ENCODE data around the gene EEPD1.
A peak's percentile ranks its signal among the peaks of the same experiment; 100 is the strongest.
"Not testable (repeated sequence)": the region's sequence is repeated elsewhere in the genome, so short reads cannot be mapped to it uniquely, and the experiment has no call there.

Gene EEPD1

GRCh38 chr7:36305648-36306047 lies 152.6 kb downstream of the EEPD1 start:
- DNase-seq: no peak

- no peak for DNase-seq
Observed at GRCh38 chr7:36306222-36306621, 153.2 kb downstream of the EEPD1 start.

- DNase-seq: no peak
Observed at GRCh38 chr7:36306722-36307121, 153.7 kb downstream of the EEPD1 start.

- DNase-seq: no peak
Observed at GRCh38 chr7:36308031-36308430, 155.0 kb downstream of the EEPD1 start.

- no peak for DNase-seq
Observed at GRCh38 chr7:36309301-36309700, 156.2 kb downstream of the EEPD1 start.

- DNase-seq: no peak
Observed at GRCh38 chr7:36309716-36310115, 156.7 kb downstream of the EEPD1 start.

GRCh38 chr7:36310897-36311296 lies 157.8 kb downstream of the EEPD1 start:
- no peak for DNase-seq

GRCh38 chr7:36311539-36311938 lies 158.5 kb downstream of the EEPD1 start:
- DNase-seq: no peak

- DNase-seq: peak in 1 of 2 donors; percentile 22
Observed at GRCh38 chr7:36312064-36312914, 159.2 kb downstream of the EEPD1 start.

- DNase-seq: no peak
Observed at GRCh38 chr7:36312915-36313334, 159.9 kb downstream of the EEPD1 start.

GRCh38 chr7:36313607-36314006 lies 160.6 kb downstream of the EEPD1 start:
- no peak for DNase-seq

- DNase-seq: no peak
Observed at GRCh38 chr7:36314491-36314890, 161.4 kb downstream of the EEPD1 start.

- no peak for DNase-seq
Observed at GRCh38 chr7:36315309-36315944, 162.4 kb downstream of the EEPD1 start.

- DNase-seq: no peak
Observed at GRCh38 chr7:36316319-36316718, 163.3 kb downstream of the EEPD1 start.

GRCh38 chr7:36317276-36317675 lies 164.2 kb downstream of the EEPD1 start:
- DNase-seq: no peak

- DNase-seq: no peak
Observed at GRCh38 chr7:36318116-36318515, 165.1 kb downstream of the EEPD1 start.

GRCh38 chr7:36321284-36321683 lies 168.2 kb downstream of the EEPD1 start:
- DNase-seq: not testable (repeated sequence)

GRCh38 chr7:36336390-36336789 lies 183.3 kb downstream of the EEPD1 start:
- no peak for DNase-seq

- DNase-seq: no peak
Observed at GRCh38 chr7:36338256-36338655, 185.2 kb downstream of the EEPD1 start.

GRCh38 chr7:36343548-36343947 lies 190.5 kb downstream of the EEPD1 start:
- no peak for DNase-seq

GRCh38 chr7:36344622-36345021 lies 191.6 kb downstream of the EEPD1 start:
- no peak for DNase-seq

- no peak for DNase-seq
Observed at GRCh38 chr7:36346260-36346831, 193.3 kb downstream of the EEPD1 start.

- no peak for DNase-seq
Observed at GRCh38 chr7:36348256-36348655, 195.2 kb downstream of the EEPD1 start.

- no peak for DNase-seq
Observed at GRCh38 chr7:36348771-36349170, 195.7 kb downstream of the EEPD1 start.
